Measurements from ENCODE around the gene SIK2. TPM values are rescaled to one million over a fixed set of nuclear protein-coding genes. Genes with fewer than 3 reads are reported as not detected.

SIK2 gene
- total and polyA plus RNA-seq, 4 donors: 7.2 to 31.8 (median 17.3) TPM

DNA sequence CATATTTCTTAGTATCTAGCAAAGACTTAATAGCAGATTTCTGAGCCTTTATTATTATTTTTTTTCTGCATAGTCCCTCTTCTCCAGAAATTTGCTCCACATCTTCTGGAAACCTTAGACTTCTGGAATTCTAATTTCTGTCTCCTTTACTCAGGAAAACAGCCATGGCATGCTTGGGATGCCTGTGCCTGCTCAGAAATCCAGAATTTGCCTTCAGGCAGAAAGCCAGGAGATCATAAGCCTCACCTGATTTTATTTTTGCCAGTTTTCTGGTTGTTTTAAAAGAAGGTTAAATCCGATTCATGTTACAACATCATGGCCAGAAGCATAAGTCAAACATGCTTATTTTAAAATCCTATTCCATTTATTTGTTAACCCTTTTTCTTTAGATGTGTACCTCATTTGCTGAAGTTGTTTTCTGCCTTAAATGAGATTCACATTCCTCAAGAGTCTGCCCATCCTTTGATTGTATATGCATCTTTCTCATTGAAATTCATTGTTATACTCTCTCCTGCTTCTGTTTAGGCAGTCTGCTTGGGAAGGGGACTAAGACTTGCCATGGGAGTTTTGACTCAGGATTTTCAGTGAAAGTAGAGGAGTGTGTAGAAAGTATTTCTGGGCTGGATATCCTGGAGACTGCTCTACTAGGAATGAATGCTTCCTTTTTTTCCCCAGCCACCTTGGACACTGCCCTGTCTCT, 37.1 kb downstream of the SIK2 start:
- H3K4me1 ChIP-seq (ENCODE audit: control insufficient read depth in 5 of 5, insufficient read depth in 5 of 5, low read length in 5 of 5): peaks cover 0 to 30% (median 2%) of the 10 kb centered on the region in 5 donors
- no peak overlapping the region for H3K4me3 ChIP-seq
- no peaks in the 10 kb centered on the region for H3K27me3 ChIP-seq (ENCODE audit: control insufficient read depth in 3 of 3, insufficient read depth in 3 of 3, low read length in 2 of 3)
- H3K36me3 ChIP-seq (ENCODE audit: control insufficient read depth in 4 of 4, insufficient read depth in 4 of 4, low read length in 4 of 4): peaks cover 0 to 11% (median 7%) of the 10 kb centered on the region in 4 donors
- H3K9ac ChIP-seq (ENCODE audit: insufficient read depth in 1 of 2, low read length in 2 of 2): no peak overlapping the region
- DNase-seq (no peak), ATAC-seq (ENCODE audit: insufficient read depth, low FRiP score) (no peak)
- H3K27ac ChIP-seq (ENCODE audit: low read depth in 1 of 2, low read length in 1 of 2): no peak overlapping the region
- no peaks in the 10 kb centered on the region for H3K9me3 ChIP-seq (ENCODE audit: control insufficient read depth in 4 of 4, insufficient read depth in 3 of 4, low read length in 3 of 4)
- WGBS, 2 donors: 93 to 94% methylated on average over 1 of the region's 1 CpG
- TF ChIP-seq, protein P1, sequence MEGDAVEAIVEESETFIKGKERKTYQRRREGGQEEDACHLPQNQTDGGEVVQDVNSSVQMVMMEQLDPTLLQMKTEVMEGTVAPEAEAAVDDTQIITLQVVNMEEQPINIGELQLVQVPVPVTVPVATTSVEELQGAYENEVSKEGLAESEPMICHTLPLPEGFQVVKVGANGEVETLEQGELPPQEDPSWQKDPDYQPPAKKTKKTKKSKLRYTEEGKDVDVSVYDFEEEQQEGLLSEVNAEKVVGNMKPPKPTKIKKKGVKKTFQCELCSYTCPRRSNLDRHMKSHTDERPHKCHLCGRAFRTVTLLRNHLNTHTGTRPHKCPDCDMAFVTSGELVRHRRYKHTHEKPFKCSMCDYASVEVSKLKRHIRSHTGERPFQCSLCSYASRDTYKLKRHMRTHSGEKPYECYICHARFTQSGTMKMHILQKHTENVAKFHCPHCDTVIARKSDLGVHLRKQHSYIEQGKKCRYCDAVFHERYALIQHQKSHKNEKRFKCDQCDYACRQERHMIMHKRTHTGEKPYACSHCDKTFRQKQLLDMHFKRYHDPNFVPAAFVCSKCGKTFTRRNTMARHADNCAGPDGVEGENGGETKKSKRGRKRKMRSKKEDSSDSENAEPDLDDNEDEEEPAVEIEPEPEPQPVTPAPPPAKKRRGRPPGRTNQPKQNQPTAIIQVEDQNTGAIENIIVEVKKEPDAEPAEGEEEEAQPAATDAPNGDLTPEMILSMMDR (IDR thresholded peaks at IDR 0.05; ENCODE audit: control extremely low read depth, extremely low read depth): no peak

DNA sequence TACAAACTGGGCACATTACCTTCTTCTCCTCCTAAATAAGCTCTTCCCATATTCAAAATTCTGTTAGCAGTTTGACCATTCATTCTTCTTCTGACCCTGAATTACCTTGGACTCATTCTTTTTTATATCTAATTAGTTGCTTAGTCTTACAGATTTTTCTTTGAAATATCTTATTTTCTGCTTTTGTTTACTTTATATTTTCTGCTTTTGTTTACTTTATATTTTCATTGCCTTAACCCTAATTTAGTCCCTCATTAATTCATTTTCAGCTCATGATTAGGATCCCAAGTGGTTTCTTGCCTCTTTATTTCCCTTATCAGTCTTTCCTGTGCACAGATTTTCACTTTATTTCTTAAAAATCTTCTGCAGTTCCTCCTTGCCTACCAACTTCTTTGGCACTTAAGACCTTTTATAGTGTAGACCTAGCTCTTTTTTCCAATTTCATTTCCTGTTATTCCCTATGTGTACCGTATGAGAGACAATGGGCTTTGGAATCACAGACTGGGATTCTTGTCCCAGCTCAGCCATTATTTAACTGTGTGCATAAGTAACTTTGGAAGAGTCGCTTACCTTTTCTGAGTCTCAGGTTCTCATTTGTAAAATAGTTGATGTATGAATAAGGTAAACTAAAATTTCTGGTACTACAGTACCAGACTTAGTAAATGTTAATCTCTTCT, 39.2 kb downstream of the SIK2 start:
- DNase-seq: no peak
- H3K9me3 ChIP-seq (ENCODE audit: control insufficient read depth in 4 of 4, insufficient read depth in 3 of 4, low read length in 3 of 4): no peaks in the 10 kb centered on the region
- no peak for ATAC-seq (ENCODE audit: insufficient read depth, low FRiP score)
- TF ChIP-seq, protein P1 (IDR thresholded peaks at IDR 0.05; ENCODE audit: control extremely low read depth, extremely low read depth): no peak
- peaks cover 0 to 13% (median 7%) of the 10 kb centered on the region in 4 donors for H3K36me3 ChIP-seq (ENCODE audit: control insufficient read depth in 4 of 4, insufficient read depth in 4 of 4, low read length in 4 of 4)
- 80 to 81% methylated on average over 2 of the region's 2 CpGs for WGBS, 2 donors
- no peak overlapping the region for H3K27ac ChIP-seq (ENCODE audit: low read depth in 1 of 2, low read length in 1 of 2)
- H3K4me3 ChIP-seq: no peak overlapping the region
- H3K9ac ChIP-seq (ENCODE audit: insufficient read depth in 1 of 2, low read length in 2 of 2): no peak overlapping the region
- H3K27me3 ChIP-seq (ENCODE audit: control insufficient read depth in 3 of 3, insufficient read depth in 3 of 3, low read length in 2 of 3): no peaks in the 10 kb centered on the region
- peaks cover 0 to 19% (median 0%) of the 10 kb centered on the region in 5 donors for H3K4me1 ChIP-seq (ENCODE audit: control insufficient read depth in 5 of 5, insufficient read depth in 5 of 5, low read length in 5 of 5)

GRCh38 chr11:111642542-111642941, 40.3 kb downstream of the SIK2 start:
- TF ChIP-seq, protein P1 (IDR thresholded peaks at IDR 0.05; ENCODE audit: control extremely low read depth, extremely low read depth): no peak
- Histone ChIP-seq H3K4me3 (no peak overlapping the region), H3K9ac (ENCODE audit: insufficient read depth in 1 of 2, low read length in 2 of 2) (no peak overlapping the region), H3K36me3 (ENCODE audit: control insufficient read depth in 4 of 4, insufficient read depth in 4 of 4, low read length in 4 of 4) (peaks cover 0 to 13% (median 7%) of the 10 kb centered on the region in 4 donors), H3K4me1 (ENCODE audit: control insufficient read depth in 5 of 5, insufficient read depth in 5 of 5, low read length in 5 of 5) (peaks cover 0 to 19% (median 0%) of the 10 kb centered on the region in 5 donors), H3K27me3 (ENCODE audit: control insufficient read depth in 3 of 3, insufficient read depth in 3 of 3, low read length in 2 of 3) (no peaks in the 10 kb centered on the region), H3K27ac (ENCODE audit: low read depth in 1 of 2, low read length in 1 of 2) (no peak overlapping the region), H3K9me3 (ENCODE audit: control insufficient read depth in 4 of 4, insufficient read depth in 3 of 4, low read length in 3 of 4) (no peaks in the 10 kb centered on the region)
- no peak for ATAC-seq (ENCODE audit: insufficient read depth, low FRiP score)
- no peak for DNase-seq
- WGBS, 2 donors: 96 to 97% methylated on average over 1 of the region's 1 CpG
